Measurements from ENCODE around the gene NCSTN. TPM values are rescaled to one million over a fixed set of nuclear protein-coding genes. Genes with fewer than 3 reads are reported as not detected.

NCSTN gene
- total RNA-seq, 1 experiment from 2014 or later: 67.8 TPM

DNA sequence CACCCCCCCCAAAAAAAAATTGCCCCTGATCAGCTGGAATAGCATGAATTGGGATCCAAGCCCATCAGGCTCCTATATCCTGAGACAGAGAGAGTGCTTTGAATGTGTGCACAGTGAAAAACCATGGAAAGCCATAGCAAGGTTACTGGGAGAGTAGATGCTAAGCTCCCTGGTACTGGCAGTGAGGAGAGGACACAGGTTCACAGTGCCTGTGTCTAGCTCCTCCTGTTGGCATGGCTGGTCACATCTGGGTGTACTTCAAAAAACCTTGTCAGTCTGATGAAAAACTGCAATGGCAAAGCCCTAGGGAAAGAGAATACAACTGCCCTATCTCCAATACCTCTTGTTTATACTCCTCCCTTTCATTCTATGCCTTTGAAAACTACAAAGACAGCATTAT lies 13.1 kb upstream of the NCSTN start:
- Mint-ChIP-seq H3K4me1 (no peaks in the 10 kb centered on the region), H3K27me3 (ENCODE audit: low read depth) (no peaks in the 10 kb centered on the region), H3K27ac (no peak overlapping the region), H3K9me3 (no peaks in the 10 kb centered on the region), H3K4me3 (no peak overlapping the region), H3K36me3 (ENCODE audit: insufficient read depth in 1 of 3, low read depth in 3 of 3) (peaks cover 19 to 81% (median 74%) of the 10 kb centered on the region in 3 experiments; a peak in 6 of 7 replicates)
- H3K27me3 ChIP-seq (ENCODE audit: insufficient read depth, low read length): no peaks in the 10 kb centered on the region
- H3K4me2 ChIP-seq (ENCODE audit: insufficient read depth, insufficient read length, low read length): no peak overlapping the region
- no peak overlapping the region for H2AFZ ChIP-seq (ENCODE audit: low read length)
- no peak overlapping the region for H3K4ac ChIP-seq (ENCODE audit: low read depth, low read length)
- no peaks in the 10 kb centered on the region for H3K79me1 ChIP-seq (ENCODE audit: insufficient read depth, low read depth, low read length, poor library complexity, severe bottlenecking)
- no peak overlapping the region for H4K5ac ChIP-seq (ENCODE audit: insufficient read length, low read depth, low read length)
- H4K8ac ChIP-seq (replicated peaks; ENCODE audit: insufficient read length, low read depth, low read length): no peak overlapping the region
- no peaks in the 10 kb centered on the region for H3K79me2 ChIP-seq (ENCODE audit: insufficient read depth, low read length)
- DNase-seq: no peak
- no peak overlapping the region for H2AK5ac ChIP-seq (ENCODE audit: insufficient read length, low read length)
- H3K9me3 ChIP-seq (ENCODE audit: control insufficient read depth, low read depth, low read length): no peaks in the 10 kb centered on the region
- no peak overlapping the region for H3K18ac ChIP-seq (ENCODE audit: insufficient read length, low read depth, low read length)
- H3K27ac ChIP-seq (ENCODE audit: insufficient read length, low read depth, low read length): no peak overlapping the region
- H2BK20ac ChIP-seq (ENCODE audit: low read depth, low read length, poor library complexity, severe bottlenecking): no peak overlapping the region
- H3K23ac ChIP-seq (ENCODE audit: insufficient read length, low read depth, low read length): no peak overlapping the region
- H4K20me1 ChIP-seq (ENCODE audit: control insufficient read depth, insufficient read depth, insufficient read length): no peaks in the 10 kb centered on the region
- H3T11ph ChIP-seq (ENCODE audit: low read length): no peak overlapping the region
- no peak overlapping the region for H3K14ac ChIP-seq (ENCODE audit: insufficient read depth, low read length)
- TF ChIP-seq, protein P1, sequence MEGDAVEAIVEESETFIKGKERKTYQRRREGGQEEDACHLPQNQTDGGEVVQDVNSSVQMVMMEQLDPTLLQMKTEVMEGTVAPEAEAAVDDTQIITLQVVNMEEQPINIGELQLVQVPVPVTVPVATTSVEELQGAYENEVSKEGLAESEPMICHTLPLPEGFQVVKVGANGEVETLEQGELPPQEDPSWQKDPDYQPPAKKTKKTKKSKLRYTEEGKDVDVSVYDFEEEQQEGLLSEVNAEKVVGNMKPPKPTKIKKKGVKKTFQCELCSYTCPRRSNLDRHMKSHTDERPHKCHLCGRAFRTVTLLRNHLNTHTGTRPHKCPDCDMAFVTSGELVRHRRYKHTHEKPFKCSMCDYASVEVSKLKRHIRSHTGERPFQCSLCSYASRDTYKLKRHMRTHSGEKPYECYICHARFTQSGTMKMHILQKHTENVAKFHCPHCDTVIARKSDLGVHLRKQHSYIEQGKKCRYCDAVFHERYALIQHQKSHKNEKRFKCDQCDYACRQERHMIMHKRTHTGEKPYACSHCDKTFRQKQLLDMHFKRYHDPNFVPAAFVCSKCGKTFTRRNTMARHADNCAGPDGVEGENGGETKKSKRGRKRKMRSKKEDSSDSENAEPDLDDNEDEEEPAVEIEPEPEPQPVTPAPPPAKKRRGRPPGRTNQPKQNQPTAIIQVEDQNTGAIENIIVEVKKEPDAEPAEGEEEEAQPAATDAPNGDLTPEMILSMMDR (conservative IDR thresholded peaks at IDR 0.05): no peak
- no peak overlapping the region for H3K56ac ChIP-seq (ENCODE audit: insufficient read length, low read depth, low read length)
- H3K23me2 ChIP-seq (ENCODE audit: insufficient read length, low read depth, low read length, poor library complexity, severe bottlenecking): no peaks in the 10 kb centered on the region
- H2BK15ac ChIP-seq (ENCODE audit: low read depth, low read length): no peak overlapping the region
- no peak overlapping the region for H4K91ac ChIP-seq (ENCODE audit: insufficient read length, low read depth, low read length)
- no peak overlapping the region for H2BK5ac ChIP-seq (ENCODE audit: insufficient read length, low read length)
- no peak overlapping the region for H2BK12ac ChIP-seq (ENCODE audit: insufficient read length, low read depth, low read length)
- no peaks in the 10 kb centered on the region for H3K4me1 ChIP-seq (ENCODE audit: insufficient read depth, low read length)
- no peak overlapping the region for H2BK120ac ChIP-seq (ENCODE audit: low read depth, low read length, poor library complexity, severe bottlenecking)
- H3K9ac ChIP-seq (ENCODE audit: extremely low read depth, insufficient read length, low read length): no peak overlapping the region

Data from H9 (cell line).